HepG2 (cell line): ENCODE results near the gene PLXNA4. TPM values are rescaled to one million over a fixed set of nuclear protein-coding genes. Genes with fewer than 3 reads are reported as not detected.

Experiments used
- ATAC-seq: fragments of 200-7000 bp; cut with Tn5 transposase; 3 replicates; pipeline ENCODE4 v1.9.1; 2020; ENCODE audit warnings: mild to moderate bottlenecking, moderate library complexity
- BruUV-seq: library from RNA; stranded (reverse); fragments of 400-500 nt; replicated peaks from 2 replicates; lab custom pipeline; 2021; lab: Mats Ljungman, UMichigan
- CTCF ChIA-PET: fragments of 300-600 bp; formaldehyde crosslinking; extraction: SDS; loops from one replicate; lab custom pipeline; 2021; ENCODE audit warnings: low total read pairs, inconsistent platforms, low intra/inter-chr PET ratio; lab: Yijun Ruan, JAX
- POLR2A ChIA-PET: fragments of 350-600 bp; sonication (Branson Sonifier 250); formaldehyde crosslinking; loops from one replicate; lab custom pipeline; 2020; ENCODE audit warnings: antibody characterized with exemption, inconsistent platforms; lab: Yijun Ruan, JAX
- DNase-seq: peaks from one replicate; pipeline ENCODE4 v3.0.0-alpha.2; 2015; ENCODE audit warnings: low spot score
- FAIRE-seq: peaks from 3 replicates; lab custom pipeline; 2011; peaks lifted over from hg19 to GRCh38; lab: Jason Lieb, UNC
- H2AFZ ChIP-seq: one replicate; pipeline ENCODE4 v1.6.1; 2011; ENCODE audit warnings: low read length, inconsistent platforms
- H3K27ac ChIP-seq: fragments of 300-600 bp; 3 replicates; pipeline ENCODE4 v1.8.0; 2011; ENCODE audit warnings: mixed run types, mild to moderate bottlenecking, mixed read lengths, low read length, inconsistent platforms; ENCODE audit not compliant: insufficient read depth; ENCODE audit errors: extremely low read length
- H3K27me3 ChIP-seq, 2 experiments: fragments of 200-600 bp in 1 of 2; 2 replicates in 1 of 2; 3 replicates in 1 of 2; pipeline versions ENCODE4 v1.6.0 to v1.8.0; 2011; ENCODE audit warnings: low read length in 2 of 2, mild to moderate bottlenecking in 2 of 2, moderate library complexity in 2 of 2, inconsistent platforms in 1 of 2; ENCODE audit not compliant: insufficient read depth in 2 of 2, control insufficient read depth in 1 of 2
- H3K36me3 ChIP-seq, 2 experiments: fragments of 200-600 bp in 1 of 2; replicated peaks in 1 of 2; 2 replicates in 1 of 2; 3 replicates in 1 of 2; pipeline versions ENCODE4 v1.5.1 to v1.8.0; 2011; ENCODE audit warnings: low read length in 2 of 2, inconsistent platforms in 1 of 2; ENCODE audit not compliant: insufficient read depth in 2 of 2, control insufficient read depth in 1 of 2
- H3K4me1 ChIP-seq: 2 replicates; pipeline ENCODE4 v1.5.1; 2012; ENCODE audit warnings: low read length, inconsistent platforms; ENCODE audit not compliant: insufficient read depth
- H3K4me2 ChIP-seq: 2 replicates; pipeline ENCODE4 v1.6.0; 2011; ENCODE audit warnings: low read depth, low read length, inconsistent platforms
- H3K4me3 ChIP-seq, 3 experiments: fragments of 200-600 bp in 1 of 3; sonication (generic), shearing (Covaris generic) in 1 of 3; replicated peaks in 1 of 3; 2 replicates each; pipeline ENCODE4 v1.5.1; 2011 to 2016; ENCODE audit warnings: low read length in 3 of 3, inconsistent platforms in 2 of 3, low read depth in 2 of 3, mild to moderate bottlenecking in 2 of 3, control low read depth in 1 of 3, mixed read lengths in 1 of 3; ENCODE audit not compliant: insufficient read depth in 1 of 3
- H3K79me2 ChIP-seq: one replicate; pipeline ENCODE4 v1.6.1; 2011; ENCODE audit warnings: low read length, inconsistent platforms; ENCODE audit not compliant: insufficient read depth
- H3K9ac ChIP-seq: 2 replicates; pipeline ENCODE4 v1.6.0; 2011; ENCODE audit warnings: mild to moderate bottlenecking, low read depth, low read length, inconsistent platforms; ENCODE audit not compliant: insufficient read depth
- H3K9me3 ChIP-seq: 2 replicates; pipeline ENCODE4 v1.5.1; 2012; ENCODE audit warnings: mild to moderate bottlenecking, low read length
- H4K20me1 ChIP-seq: 2 replicates; pipeline ENCODE4 v1.6.0; 2011; ENCODE audit warnings: inconsistent platforms, mild to moderate bottlenecking, low read length, moderate library complexity; ENCODE audit not compliant: insufficient read depth
- DMAP1 ChIP-seq: IDR thresholded peaks from 2 replicates; pipeline ENCODE4 v1.6.1; 2016
- MAFK ChIP-seq, 2 experiments: IDR thresholded peaks in 1 of 2; conservative IDR thresholded peaks in 1 of 2; 2 replicates each; pipeline ENCODE4 v1.6.1; 2011; ENCODE audit warnings: improper control_type of control experiment in 2 of 2, low read length in 2 of 2
- PLRG1 ChIP-seq: fragments of 450-650 bp; conservative IDR thresholded peaks from 2 replicates; pipeline ENCODE4 v1.6.1; 2016
- ZNF33A ChIP-seq: sonication (generic); formaldehyde crosslinking; IDR thresholded peaks from 2 replicates; pipeline ENCODE4 v1.5.1; 2020; ENCODE audit warnings: missing genetic modification reagents, mild to moderate bottlenecking, moderate library complexity, borderline replicate concordance
- ZNF619 ChIP-seq: sonication (generic); formaldehyde crosslinking; IDR thresholded peaks from 2 replicates; pipeline ENCODE4 v1.4.0; 2020; ENCODE audit warnings: mild to moderate bottlenecking, missing genetic modification reagents
- WGBS: methylation state at CpG from one replicate; pipeline ENCODE4 v1.1.6; 2017; ENCODE audit warnings: low lambda C conversion rate; 5-methylcytosine and 5-hydroxymethylcytosine counted together
- in situ Hi-C: cut with HindIII; loops from 2 replicates; pipeline ENCODE4 v1.10.0; 2017; ENCODE audit warnings: low pct_unique_long_range_greater_than_20kb; ENCODE audit not compliant: extremely low pct_ligation_motif_present
- intact Hi-C: fragments of 100-400 bp; cut with micrococcal nuclease; formaldehyde crosslinking; loops from one replicate; pipeline ENCODE4 v1.10.0; 2022; ENCODE audit not compliant: unreplicated experiment
- polyA plus RNA-seq, 8 experiments: library from polyadenylated mRNA; depleted of rRNA in 3 of 8; stranded (reverse) in 7 of 8; unstranded in 1 of 8; fragments of >200 nt; fragmentation: Illumina TruSeq in 4 of 8; extraction: Trizol in 4 of 8; gene quantifications; 2 replicates each; pipeline versions ENCODE4 v1.2.1 to v1.2.3, GENCODE V29; 2011 to 2016; ENCODE audit warnings: low read depth in 4 of 8, missing spikeins in 1 of 8, mixed read lengths in 1 of 8; ENCODE audit not compliant: insufficient read depth in 1 of 8
- total RNA-seq, 5 experiments: library from RNA; depleted of rRNA; stranded (reverse); fragments of >200 nt; fragmentation: Illumina TruSeq; extraction: Trizol; gene quantifications; 2 replicates each; pipeline ENCODE4 v1.2.3, GENCODE V29; 2016; ENCODE audit warnings: low read depth in 1 of 5
- TF ChIP-seq, protein P1 (sequence below): sonication (generic); formaldehyde crosslinking; IDR thresholded peaks from 2 replicates; pipeline ENCODE4 v1.5.0; 2020; ENCODE audit warnings: missing genetic modification reagents
- TF ChIP-seq, protein P2 (sequence below): sonication (generic); formaldehyde crosslinking; IDR thresholded peaks from 2 replicates; pipeline ENCODE4 v1.8.0; 2022; ENCODE audit warnings: mild to moderate bottlenecking, missing genetic modification reagents
- TF ChIP-seq, protein P3 (sequence below), 2 experiments: IDR thresholded peaks; 2 replicates each; pipeline ENCODE4 v1.6.1; 2011 to 2012; ENCODE audit warnings: low read length in 2 of 2, borderline replicate concordance in 1 of 2, low read depth in 1 of 2, mild to moderate bottlenecking in 1 of 2, moderate library complexity in 1 of 2

PLXNA4 gene
- total and polyA plus RNA-seq, 2 of the 13 experiments (the other 11 are each of a cell fraction or from before 2014, with no cell fraction given): 0.01 to 0.04 TPM

DNA sequence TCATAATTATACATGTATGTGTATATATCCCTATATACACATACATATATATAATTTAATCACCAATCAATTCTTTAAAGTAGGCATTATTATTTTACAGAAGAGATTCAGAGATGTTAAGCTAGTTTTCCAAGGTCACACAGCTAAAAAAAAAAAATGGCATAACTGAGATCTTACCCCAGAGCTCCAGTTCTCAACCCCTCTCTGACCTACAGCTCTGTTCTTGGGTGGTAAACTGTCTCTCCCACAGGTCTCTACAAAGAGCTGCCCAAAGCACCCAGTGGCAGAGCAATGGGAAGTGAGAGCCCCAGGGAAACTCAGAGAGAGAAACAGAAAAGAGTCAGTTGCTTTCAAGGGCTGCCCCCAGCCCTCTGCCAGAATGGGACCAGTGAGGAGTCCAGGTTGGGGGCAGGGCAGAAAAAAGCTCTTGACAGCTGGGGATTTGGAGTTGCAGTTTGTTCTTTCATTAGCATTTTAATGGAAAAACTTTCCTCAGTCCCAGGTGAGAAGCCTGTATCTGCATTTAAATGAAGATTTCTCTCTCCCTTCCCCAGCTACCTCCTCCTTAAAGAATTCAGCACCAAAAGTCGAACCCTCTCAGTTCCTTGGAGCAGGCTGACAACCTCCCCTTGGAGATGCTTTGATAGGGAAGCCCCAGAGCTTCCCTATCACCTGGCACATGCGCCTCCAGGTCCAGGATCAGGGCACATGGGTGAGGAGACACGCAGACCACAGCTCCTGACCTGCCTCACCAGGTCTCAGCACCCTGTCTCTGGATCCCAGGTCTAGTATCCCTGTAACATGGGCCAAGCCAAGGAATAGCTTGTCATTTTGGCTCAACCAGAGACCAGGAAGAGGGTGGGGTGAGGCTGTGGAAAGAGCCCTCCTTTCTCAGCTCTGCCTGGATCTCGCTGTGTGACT, 388.1 kb downstream of the PLXNA4 start:
- no TSS peak for BruUV-seq
- no peak overlapping the region for H2AFZ ChIP-seq
- ATAC-seq (no peak), FAIRE-seq (no peak), DNase-seq (no peak)
- WGBS: 7% methylated on average over 3 of the region's 4 CpGs
- no peak overlapping the region for H3K4me2 ChIP-seq
- H3K27ac ChIP-seq: no peak overlapping the region
- no peaks in the 10 kb centered on the region for H3K79me2 ChIP-seq
- intact Hi-C loops: no loop called here
- no peaks in the 10 kb centered on the region for H3K36me3 ChIP-seq
- H3K4me3 ChIP-seq: no peak overlapping the region
- in situ Hi-C loops: no loop called here
- no peaks in the 10 kb centered on the region for H3K4me1 ChIP-seq
- H3K27me3 ChIP-seq: peaks cover 0 to 12% of the 10 kb centered on the region in 2 experiments; a peak in 1 of 5 replicates
- no peak overlapping the region for H3K9ac ChIP-seq
- peaks cover 30% of the 10 kb centered on the region for H3K9me3 ChIP-seq
- no peaks in the 10 kb centered on the region for H4K20me1 ChIP-seq
- POLR2A ChIA-PET: no interaction called here
- CTCF ChIA-PET: no interaction called here
- TF ChIP-seq, protein P1, sequence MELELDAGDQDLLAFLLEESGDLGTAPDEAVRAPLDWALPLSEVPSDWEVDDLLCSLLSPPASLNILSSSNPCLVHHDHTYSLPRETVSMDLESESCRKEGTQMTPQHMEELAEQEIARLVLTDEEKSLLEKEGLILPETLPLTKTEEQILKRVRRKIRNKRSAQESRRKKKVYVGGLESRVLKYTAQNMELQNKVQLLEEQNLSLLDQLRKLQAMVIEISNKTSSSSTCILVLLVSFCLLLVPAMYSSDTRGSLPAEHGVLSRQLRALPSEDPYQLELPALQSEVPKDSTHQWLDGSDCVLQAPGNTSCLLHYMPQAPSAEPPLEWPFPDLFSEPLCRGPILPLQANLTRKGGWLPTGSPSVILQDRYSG (CRISPR knock-in tag): no peak
- TF ChIP-seq ZNF33A (CRISPR knock-in tag) (no peak), ZNF619 (CRISPR knock-in tag) (no peak), PLRG1 (no peak), DMAP1 (no peak), MAFK (conservative IDR thresholded peaks at IDR 0.05 in 1 of 2, IDR thresholded peaks at IDR 0.05 in 1 of 2; ENCODE audit: low read length in 2 of 2) (no peak)
- TF ChIP-seq, protein P2, sequence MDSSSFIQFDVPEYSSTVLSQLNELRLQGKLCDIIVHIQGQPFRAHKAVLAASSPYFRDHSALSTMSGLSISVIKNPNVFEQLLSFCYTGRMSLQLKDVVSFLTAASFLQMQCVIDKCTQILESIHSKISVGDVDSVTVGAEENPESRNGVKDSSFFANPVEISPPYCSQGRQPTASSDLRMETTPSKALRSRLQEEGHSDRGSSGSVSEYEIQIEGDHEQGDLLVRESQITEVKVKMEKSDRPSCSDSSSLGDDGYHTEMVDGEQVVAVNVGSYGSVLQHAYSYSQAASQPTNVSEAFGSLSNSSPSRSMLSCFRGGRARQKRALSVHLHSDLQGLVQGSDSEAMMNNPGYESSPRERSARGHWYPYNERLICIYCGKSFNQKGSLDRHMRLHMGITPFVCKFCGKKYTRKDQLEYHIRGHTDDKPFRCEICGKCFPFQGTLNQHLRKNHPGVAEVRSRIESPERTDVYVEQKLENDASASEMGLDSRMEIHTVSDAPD (CRISPR knock-in tag): no peak
- TF ChIP-seq, protein P3, sequence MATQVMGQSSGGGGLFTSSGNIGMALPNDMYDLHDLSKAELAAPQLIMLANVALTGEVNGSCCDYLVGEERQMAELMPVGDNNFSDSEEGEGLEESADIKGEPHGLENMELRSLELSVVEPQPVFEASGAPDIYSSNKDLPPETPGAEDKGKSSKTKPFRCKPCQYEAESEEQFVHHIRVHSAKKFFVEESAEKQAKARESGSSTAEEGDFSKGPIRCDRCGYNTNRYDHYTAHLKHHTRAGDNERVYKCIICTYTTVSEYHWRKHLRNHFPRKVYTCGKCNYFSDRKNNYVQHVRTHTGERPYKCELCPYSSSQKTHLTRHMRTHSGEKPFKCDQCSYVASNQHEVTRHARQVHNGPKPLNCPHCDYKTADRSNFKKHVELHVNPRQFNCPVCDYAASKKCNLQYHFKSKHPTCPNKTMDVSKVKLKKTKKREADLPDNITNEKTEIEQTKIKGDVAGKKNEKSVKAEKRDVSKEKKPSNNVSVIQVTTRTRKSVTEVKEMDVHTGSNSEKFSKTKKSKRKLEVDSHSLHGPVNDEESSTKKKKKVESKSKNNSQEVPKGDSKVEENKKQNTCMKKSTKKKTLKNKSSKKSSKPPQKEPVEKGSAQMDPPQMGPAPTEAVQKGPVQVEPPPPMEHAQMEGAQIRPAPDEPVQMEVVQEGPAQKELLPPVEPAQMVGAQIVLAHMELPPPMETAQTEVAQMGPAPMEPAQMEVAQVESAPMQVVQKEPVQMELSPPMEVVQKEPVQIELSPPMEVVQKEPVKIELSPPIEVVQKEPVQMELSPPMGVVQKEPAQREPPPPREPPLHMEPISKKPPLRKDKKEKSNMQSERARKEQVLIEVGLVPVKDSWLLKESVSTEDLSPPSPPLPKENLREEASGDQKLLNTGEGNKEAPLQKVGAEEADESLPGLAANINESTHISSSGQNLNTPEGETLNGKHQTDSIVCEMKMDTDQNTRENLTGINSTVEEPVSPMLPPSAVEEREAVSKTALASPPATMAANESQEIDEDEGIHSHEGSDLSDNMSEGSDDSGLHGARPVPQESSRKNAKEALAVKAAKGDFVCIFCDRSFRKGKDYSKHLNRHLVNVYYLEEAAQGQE (IDR thresholded peaks at IDR 0.05; ENCODE audit: borderline replicate concordance in 1 of 2, low read depth in 1 of 2, low read length in 2 of 2): no peak
